Measurements from ENCODE around the gene KRTAP2-3.
"Not testable (repeated sequence)": the region's sequence is repeated elsewhere in the genome, so short reads cannot be mapped to it uniquely, and the experiment has no call there.

KRTAP2-3 gene

DNA sequence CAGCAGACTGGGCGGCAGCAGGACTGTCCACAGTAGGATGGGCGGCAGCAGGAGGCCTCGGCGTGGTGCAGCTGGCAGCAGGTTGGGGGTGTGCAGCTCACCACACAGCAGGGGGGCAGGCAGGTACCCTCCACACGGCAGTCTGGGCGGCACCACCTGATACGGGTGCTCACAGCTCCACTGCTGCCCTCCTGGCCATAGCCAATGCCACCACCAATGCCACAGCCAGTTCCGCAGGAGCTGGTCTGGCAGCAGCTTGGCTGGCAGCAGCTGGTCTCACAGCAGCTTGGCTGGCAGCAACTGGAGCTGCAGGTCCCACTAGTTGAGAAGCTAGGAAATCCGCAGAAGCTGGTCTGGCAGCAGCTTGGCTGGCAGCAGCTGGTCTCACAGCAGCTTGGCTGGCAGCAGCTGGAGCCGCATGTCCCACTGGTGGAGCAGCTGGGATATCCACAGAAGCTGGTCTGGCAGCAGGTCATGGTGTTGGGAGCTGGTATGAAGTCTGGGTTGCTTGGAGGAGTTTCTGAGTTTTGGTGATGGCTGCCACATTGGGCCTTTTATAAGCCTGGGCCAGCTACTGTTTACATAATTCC lies 25.5 kb downstream of the KRTAP2-3 start, which contains the start of gene KRTAP1-3:
Gene KRTAP1-3, minus strand, starts transcription at position 529 of the 590 bp plus-strand sequence. Its CDS starts 53 bp downstream, at position 476.
- not testable (repeated sequence) for DNase-seq (ENCODE audit: low read depth, low spot score)

DNA sequence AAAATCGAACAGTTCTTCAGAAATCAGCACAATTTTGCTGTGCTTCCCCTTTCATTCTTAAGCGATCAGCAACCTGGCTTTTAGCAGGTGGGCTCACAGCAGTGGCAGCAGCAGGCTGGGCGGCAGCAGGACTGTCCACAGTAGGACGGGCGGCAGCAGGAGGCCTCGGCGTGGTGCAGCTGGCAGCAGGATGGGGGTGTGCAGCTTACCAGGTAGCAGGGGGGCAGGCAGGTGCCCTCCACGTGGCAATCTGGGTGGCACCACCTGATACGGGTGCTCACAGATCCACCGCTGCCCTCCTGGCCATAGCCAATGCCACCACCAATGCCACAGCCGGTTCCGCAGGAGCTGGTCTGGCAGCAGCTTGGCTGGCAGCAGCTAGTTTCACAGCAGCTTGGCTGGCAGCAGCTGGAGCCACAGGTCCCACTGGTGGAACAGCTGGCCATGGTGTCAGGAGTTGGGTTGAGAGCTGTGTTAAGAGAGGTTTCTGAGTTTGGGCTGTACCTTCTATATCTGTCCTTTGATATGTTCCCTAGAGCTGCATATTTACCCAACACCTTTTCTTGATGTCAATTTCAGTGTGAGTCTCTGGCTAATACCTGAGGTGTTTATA lies 30.2 kb downstream of the KRTAP2-3 start, which contains the start of gene KRTAP1-4:
Gene KRTAP1-4, minus strand, starts transcription at position 563 of the 613 bp plus-strand sequence. Its CDS starts 117 bp downstream, at position 446.
- DNase-seq (ENCODE audit: low read depth, low spot score): no peak

DNA sequence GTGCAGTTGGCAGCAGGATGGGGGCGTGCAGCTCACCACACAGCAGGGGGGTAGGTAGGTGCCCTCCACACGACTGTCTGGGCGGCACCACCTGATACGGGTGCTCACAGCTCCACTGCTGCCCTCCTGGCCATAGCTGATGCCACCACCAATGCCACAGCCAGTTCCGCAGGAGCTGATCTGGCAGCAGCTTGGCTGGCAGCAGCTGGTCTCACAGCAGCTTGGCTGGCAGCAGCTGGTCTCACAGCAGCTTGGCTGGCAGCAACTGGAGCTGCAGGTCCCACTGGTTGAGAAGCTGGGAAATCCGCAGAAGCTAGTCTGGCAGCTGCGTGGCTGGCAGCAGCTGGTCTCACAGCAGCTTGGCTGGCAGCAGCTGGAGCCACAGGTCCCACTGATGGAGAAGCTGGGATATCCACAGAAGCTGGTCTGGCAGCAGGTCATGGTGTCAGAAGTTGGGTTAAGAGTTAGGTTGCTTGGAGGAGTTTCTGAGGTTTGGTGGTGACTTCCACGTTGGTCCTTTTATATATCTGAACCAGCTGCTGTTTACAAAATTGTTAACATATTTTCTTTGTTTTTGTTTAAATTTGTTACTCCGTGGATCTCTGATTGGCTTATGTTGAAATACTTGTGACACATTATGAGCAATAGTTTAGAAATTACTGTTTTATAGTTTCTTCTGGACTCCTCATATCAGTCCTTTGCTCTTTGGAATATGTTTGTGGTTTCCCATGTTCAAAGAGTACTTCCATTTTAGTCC lies 33.0 kb downstream of the KRTAP2-3 start, which contains the start of gene KRTAP1-5:
Gene KRTAP1-5, minus strand, starts transcription at position 494 of the 757 bp plus-strand sequence. Its CDS starts 53 bp downstream, at position 441.
- no peak for DNase-seq (ENCODE audit: low read depth, low spot score)

DNA sequence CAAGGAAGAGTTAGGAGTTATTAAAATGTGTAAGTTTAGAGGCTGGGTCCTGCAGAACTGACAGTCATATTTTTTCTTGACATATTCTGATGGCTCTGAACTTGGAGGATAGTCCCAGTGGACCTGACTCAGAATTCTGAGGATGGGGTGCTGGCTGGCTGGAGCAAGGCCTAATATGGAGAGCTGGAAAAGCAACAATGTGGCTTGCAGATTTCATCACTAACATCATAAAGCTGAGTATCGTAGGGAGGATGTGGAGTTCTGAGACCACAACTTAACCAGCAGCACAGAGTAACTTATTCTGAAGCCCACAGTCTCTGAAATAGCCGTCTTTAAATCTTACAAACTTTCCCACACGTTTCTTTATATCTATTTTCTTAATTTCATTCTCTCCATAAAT lies 35.2 kb downstream of the KRTAP2-3 start:
- no peak for DNase-seq (ENCODE audit: low read depth, low spot score)

DNA sequence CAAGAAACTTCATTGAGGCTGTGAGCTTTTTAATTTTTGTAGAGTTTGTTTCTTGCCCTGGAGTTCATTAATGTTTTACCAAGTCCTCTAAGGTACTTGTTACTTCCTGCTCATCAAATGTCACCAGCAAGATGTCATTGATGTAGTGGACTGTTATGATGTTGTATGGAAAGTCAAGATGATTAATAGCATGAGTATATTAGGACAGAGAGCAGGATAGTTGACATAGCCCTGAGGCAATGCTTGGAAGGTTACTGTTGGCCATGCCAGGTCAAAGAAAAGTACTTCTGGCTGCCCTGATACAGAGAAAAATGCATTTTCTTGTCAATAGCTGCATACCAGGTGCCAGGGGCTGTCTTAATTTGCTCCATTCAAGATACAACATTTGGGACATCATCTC lies 39.6 kb downstream of the KRTAP2-3 start:
- no peak for DNase-seq (ENCODE audit: low read depth, low spot score)

DNA sequence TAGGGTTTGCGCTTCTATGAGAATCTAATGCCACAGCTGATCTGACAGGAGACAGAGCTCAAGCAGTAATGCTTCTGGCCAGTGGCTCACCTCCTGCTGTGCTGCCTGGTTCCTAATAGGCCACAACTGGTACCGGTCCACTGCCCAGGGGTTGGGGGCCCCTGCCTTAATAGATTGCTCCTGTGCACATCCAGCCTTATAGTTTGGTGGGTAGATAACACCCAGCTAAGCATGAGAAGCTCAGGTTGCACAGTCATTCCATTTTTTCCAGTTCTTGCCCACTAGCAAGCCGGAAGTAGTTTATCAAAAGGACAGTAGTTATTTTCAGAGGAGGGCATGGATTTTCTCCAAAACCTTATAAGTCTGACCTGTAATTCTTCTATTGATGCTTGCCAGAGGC lies 40.5 kb downstream of the KRTAP2-3 start:
- DNase-seq (ENCODE audit: low read depth, low spot score): no peak

DNA sequence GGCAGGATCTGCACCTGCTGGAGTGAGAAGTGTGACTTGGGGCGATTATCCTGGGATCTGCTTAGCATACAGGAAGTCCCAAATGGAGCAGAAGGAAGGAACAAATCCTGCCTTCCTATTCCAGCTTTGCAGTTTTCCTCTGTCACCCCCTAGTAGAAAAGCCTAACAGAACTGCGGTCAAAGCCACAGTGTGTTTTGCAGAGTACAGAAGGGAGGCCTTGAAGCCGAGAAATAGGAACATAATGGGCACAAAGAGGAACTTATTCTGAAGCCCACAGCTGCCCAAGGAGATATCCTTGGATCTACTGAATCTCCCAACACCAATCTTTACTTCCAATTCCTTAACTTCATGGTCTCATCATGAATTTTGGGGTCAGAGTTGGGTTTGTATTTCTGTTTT lies 41.4 kb downstream of the KRTAP2-3 start:
- no peak for DNase-seq (ENCODE audit: low read depth, low spot score)

DNA sequence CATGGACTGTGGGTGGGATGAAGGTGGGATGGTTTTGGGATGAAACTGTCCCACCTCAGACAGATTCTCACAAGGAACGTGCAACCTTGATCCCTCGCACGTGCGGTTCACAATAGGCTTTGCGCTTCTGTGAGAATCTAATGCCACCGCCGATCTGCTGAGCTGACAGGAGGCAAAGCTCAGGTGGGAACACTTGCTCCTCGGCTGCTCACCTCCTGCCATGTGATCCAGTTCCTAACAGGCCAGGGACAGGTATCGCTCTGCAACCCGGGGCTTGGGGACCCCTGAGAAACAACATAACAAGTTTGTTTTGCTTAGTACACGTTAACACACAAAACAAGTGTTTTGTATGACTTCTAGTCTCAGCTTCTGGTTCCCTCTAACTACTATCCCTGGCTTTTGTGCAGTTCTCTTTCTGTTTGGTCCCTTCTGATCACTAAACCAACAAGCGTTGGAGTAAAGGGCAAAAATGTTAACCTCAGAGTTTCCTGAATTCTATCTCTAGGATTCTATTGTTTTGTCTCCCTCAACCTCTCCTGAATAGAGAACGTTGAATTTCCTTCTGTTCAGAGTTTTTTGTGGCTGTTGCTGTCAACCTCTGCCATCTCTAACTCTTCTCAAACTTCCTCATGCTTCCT lies 43.2 kb downstream of the KRTAP2-3 start:
- DNase-seq (ENCODE audit: low read depth, low spot score): no peak

DNA sequence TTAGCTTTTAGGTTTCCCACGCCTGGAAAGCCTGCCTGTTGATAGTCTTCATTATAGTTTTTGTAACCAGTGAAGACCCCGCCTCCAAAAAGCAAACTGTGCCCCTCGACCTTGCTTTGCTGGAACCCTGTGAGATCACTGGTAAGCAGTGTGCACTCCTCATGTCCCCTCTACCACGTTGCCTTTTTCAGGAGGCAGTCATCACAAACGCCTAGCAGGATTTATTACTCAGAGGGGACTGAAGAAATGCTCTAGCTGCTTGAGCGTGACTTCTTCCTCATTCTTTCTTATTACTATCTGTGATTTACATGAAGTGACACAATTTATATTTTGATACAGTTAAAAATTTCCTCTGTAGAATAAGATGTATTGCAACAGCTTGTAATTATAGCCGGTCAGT lies 44.5 kb downstream of the KRTAP2-3 start:
- DNase-seq (ENCODE audit: low read depth, low spot score): no peak

DNA sequence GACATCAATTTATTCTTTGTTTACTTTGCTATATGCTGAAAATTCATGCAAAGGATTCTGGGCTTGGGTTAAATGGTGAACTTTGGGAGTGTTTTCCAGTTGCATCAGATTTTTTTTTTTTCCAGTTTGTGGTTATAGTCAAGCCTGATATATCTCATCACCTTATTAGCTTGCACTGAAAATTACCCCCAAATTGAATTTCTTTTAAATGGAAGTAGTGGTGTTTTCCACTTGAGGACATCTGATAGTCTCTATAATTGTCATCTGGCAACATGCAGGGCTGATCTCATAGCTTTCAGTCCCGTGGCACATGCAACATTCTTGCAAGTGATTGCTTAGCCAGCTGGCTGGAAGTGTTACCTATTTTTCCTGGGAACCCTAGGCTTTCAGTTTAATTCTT lies 46.3 kb downstream of the KRTAP2-3 start:
- DNase-seq (ENCODE audit: low read depth, low spot score): no peak

DNA sequence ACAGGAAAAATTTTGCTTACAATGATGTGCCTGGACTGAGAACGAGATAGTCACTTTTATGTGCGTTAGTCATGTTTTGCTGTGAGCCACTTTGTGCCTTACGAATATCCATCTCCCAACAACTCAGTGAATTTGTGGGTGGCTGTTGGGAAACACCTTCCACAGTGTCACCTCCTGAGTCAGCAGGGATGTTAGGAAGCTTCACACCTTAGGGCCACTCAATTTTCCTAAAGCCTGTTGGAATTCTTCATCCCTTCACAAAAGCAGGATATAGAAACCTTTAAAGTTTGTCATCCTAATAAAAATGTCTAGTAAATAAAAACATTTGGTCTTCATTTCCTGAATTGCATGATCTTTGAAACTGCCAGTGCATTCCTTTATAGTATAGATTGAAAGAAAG lies 46.7 kb downstream of the KRTAP2-3 start:
- DNase-seq (ENCODE audit: low read depth, low spot score): no peak

DNA sequence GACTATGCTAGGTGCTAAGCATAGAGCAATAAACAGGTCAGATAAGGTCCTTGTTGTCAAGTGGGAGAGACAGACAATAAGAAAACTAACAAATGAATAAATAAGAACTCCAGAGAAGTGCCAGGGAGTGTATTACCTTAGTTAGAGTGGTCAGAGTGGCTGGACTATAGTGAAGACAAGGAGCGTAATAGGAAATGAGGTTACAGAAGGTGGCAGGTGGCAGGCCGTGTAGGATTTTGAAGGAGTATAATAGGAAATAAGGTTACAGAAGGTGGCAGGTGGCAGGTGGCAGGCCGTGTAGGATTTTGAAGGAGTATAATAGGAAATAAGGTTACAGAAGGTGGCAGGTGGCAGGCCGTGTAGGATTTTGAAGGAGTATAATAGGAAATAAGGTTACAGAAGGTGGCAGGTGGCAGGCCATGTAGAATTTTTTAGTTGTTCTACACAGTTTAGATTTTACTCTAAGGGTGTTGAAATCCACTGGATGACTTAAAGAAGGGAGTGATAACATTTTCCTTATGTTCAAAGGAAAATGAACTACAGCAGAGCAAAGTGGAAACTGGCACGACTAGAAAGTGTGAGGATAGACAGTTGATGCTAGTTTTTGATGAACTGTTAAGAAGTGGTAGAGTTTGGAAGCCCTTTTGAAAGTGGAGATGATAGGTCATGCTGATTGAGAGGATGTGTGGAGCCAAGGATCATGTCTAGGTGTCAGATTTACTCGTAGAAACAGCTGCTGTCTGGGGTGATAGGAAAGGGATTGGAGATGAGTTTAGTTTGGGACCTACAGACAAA lies 47.4 kb downstream of the KRTAP2-3 start:
- no peak for DNase-seq (ENCODE audit: low read depth, low spot score)

DNA sequence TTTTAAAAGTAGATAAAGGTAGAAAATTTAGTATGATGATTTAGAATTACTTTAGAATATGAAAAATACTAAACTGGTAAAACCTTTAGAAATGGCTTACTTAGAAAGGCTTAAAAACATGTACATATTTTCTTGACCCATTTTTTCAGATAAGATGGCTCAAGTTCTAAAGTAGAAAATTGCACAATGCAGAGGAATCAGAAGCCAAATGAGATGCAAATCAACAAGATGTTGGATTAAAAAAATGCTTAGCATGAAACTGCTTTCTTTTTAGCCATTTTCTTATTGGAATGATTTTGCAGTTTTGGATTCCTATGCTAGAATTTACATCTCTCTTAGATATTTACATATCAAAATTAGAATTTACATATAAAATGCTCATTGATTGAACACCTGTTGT lies 49.5 kb downstream of the KRTAP2-3 start:
- no peak for DNase-seq (ENCODE audit: low read depth, low spot score)

DNA sequence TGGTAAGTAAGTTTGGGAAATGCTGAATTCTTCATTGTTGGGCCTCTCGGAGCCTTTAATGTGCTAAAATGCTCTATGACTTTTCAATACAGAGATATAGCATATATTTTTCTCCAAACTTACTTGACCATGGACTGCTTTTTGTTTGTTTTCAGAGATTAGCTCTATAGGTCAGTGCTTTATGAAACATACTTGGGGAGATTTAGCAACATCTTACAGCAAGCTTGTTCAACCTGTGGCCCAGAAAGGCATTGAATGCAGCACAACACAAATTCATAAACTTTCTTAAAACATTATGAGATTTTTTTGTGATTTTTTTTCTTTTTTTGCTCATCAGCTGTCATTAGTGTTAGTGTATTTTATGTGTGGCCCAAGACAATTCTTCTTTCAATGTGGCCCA lies 50.0 kb downstream of the KRTAP2-3 start:
- no peak for DNase-seq (ENCODE audit: low read depth, low spot score)

DNA sequence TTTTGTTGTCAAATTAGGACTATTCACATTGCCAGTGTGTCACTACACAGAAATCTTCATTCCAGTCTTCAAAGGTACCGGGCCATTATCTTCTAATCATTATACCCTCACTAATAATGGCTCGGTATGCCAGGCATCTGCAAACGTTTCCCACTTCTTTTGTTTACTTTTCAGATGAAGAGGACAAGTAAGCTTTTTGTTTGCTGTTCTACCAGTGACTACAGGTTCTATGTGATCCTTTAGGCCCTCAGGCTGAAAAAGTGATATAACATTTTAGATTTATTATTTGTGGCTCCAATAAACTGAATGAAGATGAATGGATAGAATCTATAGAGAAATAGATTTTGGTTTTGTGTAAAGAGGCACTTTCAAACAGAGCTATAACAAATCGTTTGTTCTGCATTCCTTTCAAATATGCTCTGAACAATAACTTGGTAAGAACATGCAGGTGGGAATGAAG lies 50.6 kb downstream of the KRTAP2-3 start:
- no peak for DNase-seq (ENCODE audit: low read depth, low spot score)
